ENCODE measurements around the gene NPSR1.
"Not testable (repeated sequence)": the region's sequence is repeated elsewhere in the genome, so short reads cannot be mapped to it uniquely, and the experiment has no call there.

NPSR1 gene, protein sequence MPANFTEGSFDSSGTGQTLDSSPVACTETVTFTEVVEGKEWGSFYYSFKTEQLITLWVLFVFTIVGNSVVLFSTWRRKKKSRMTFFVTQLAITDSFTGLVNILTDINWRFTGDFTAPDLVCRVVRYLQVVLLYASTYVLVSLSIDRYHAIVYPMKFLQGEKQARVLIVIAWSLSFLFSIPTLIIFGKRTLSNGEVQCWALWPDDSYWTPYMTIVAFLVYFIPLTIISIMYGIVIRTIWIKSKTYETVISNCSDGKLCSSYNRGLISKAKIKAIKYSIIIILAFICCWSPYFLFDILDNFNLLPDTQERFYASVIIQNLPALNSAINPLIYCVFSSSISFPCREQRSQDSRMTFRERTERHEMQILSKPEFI

GRCh38 chr7:34657632-34658268 is at the start of gene NPSR1:
Gene NPSR1 (plus strand): TSS chr7:34658218. CDS start chr7:34658413, 195 bp downstream.
- DNase-seq (ENCODE audit: low read depth), result no peak
- no peak within 1 kb of the TSS for H3K4me3 ChIP-seq (ENCODE audit: low read depth, low read length)
- TF ChIP-seq, protein P1, sequence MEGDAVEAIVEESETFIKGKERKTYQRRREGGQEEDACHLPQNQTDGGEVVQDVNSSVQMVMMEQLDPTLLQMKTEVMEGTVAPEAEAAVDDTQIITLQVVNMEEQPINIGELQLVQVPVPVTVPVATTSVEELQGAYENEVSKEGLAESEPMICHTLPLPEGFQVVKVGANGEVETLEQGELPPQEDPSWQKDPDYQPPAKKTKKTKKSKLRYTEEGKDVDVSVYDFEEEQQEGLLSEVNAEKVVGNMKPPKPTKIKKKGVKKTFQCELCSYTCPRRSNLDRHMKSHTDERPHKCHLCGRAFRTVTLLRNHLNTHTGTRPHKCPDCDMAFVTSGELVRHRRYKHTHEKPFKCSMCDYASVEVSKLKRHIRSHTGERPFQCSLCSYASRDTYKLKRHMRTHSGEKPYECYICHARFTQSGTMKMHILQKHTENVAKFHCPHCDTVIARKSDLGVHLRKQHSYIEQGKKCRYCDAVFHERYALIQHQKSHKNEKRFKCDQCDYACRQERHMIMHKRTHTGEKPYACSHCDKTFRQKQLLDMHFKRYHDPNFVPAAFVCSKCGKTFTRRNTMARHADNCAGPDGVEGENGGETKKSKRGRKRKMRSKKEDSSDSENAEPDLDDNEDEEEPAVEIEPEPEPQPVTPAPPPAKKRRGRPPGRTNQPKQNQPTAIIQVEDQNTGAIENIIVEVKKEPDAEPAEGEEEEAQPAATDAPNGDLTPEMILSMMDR (IDR thresholded peaks at IDR 0.05; ENCODE audit: insufficient read depth, low read depth, low read length, missing control alignments), result no peak

DNA sequence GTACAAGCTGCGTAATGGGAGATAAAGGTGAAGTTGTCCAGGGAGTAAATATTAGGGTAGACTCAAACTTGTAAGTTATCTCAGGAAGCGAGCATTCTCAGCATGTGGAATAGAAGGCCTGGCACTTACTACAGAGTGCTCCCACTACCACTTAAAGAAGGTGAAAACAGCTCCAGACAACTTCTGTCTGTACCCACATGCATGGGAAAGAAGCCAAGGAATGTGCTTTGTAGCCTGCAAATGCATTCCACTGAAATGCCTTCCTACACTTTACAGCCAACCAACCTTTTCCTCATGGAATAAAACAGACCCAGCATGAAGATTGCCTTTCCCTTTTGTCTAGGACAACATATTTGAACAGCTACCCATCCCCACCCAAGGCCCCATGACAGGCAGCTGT is 45.4 kb upstream of the NPSR1 start:
- no peak for DNase-seq (ENCODE audit: low read depth)
- H3K4me3 ChIP-seq (ENCODE audit: low read depth, low read length), result no peak overlapping the region
- TF ChIP-seq, protein P1 (IDR thresholded peaks at IDR 0.05; ENCODE audit: insufficient read depth, low read depth, low read length, missing control alignments), result no peak

DNA sequence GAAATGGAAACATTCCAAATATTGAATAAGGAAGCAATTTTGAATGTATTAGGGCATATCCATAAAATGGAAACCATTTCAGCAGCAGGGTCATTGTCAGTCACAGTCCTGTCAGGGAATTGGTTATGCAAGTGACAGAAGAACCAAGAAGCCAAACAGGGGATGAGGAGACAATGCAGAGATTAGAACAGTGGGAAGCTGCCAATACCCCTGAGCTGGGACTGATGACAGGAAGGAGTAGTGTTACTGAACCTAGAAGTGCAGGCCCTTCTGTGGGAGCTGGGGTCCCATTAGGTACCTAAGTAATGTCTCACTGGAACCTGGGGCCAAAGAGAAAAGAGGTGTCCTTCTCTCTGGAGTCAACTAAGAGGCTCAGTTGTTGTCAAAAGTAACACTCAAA is 37.6 kb upstream of the NPSR1 start:
- TF ChIP-seq, protein P1 (IDR thresholded peaks at IDR 0.05; ENCODE audit: insufficient read depth, low read depth, low read length, missing control alignments), result no peak
- no peak for DNase-seq (ENCODE audit: low read depth)
- H3K4me3 ChIP-seq (ENCODE audit: low read depth, low read length), result no peak overlapping the region

DNA sequence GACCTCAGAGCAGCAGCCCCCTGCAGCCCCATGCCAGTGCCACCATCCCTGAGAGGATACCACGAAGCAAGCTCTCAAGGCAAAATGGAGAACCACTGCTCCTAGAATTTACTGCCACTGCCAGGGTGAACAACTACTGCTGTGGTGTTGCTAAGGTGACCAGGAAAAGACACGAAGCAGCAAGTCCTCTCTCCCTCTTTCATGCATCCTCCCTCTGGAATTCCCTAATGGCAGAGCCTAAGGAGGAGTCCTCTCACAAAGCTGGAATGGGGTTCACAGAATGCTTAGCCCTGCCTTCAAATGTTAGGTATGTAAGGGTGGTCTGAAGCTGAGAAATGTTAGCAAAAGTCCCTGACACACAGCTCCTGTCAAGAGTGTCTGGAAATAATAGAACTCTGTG is 35.8 kb upstream of the NPSR1 start:
- TF ChIP-seq, protein P1 (IDR thresholded peaks at IDR 0.05; ENCODE audit: insufficient read depth, low read depth, low read length, missing control alignments), result no peak
- no peak overlapping the region for H3K4me3 ChIP-seq (ENCODE audit: low read depth, low read length)
- DNase-seq (ENCODE audit: low read depth), result no peak

GRCh38 chr7:34622771-34623250 is 35.2 kb upstream of the NPSR1 start:
- H3K4me3 ChIP-seq (ENCODE audit: low read depth, low read length), result no peak overlapping the region
- DNase-seq (ENCODE audit: low read depth), result no peak
- TF ChIP-seq, protein P1 (IDR thresholded peaks at IDR 0.05; ENCODE audit: insufficient read depth, low read depth, low read length, missing control alignments), result no peak

DNA sequence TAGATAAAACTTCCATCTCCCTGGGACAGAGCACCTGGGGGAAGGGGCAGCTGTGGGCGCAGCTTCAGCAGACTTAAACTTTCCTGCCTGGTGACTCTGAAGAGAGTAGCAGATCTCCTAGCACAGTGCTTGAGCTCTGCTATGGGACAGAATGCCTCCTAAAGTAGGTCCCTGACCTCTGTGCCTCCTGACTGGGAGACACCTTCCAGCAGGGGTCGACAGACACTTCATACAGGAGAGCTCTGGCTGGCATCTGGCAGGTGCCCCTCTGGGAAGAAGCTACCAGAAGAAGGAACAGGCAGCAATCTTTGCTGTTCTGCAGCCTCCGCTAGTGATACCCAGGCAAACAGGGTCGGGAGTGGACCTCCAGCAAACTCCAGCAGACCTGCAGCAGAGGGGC is 29.4 kb upstream of the NPSR1 start:
- not testable (repeated sequence) for H3K4me3 ChIP-seq (ENCODE audit: low read depth, low read length); DNase-seq (ENCODE audit: low read depth)

DNA sequence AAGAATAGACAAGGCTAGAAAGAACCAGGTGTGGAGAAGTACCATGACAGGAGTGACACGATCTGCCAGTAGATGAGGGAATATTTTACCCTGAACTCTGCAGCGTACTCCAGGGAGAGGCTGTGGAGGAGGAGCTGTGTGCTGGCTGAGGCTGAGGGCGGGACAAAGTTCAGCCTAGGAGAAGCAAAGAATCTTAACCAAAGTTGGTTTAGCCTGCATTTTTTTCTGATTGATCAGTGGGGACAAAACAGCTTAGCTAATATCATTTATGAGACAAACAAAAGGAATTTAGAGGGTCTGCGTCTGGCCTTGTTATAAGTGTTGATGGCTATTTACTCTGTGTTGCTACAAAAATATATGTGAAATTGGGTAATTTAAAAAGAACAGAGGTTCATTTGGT is 5.2 kb upstream of the NPSR1 start:
- H3K4me3 ChIP-seq (ENCODE audit: low read depth, low read length), result no peak overlapping the region
- no peak for DNase-seq (ENCODE audit: low read depth)
- TF ChIP-seq, protein P1 (IDR thresholded peaks at IDR 0.05; ENCODE audit: insufficient read depth, low read depth, low read length, missing control alignments), result no peak

Data from GM12865 (cell line).